ENCODE data around the gene CLTCL1. TPM values are rescaled to one million over a fixed set of nuclear protein-coding genes. Genes with fewer than 3 reads are reported as not detected.

CLTCL1 gene
- total and polyA plus RNA-seq, 9 of the 15 experiments (the other 6 are each of a cell fraction or from before 2014, with no cell fraction given): 1.1 to 11.7 (median 5.0) TPM

- ATAC-seq: peak; percentile 84
- DNase-seq (ENCODE audit: extremely low read depth in 1 of 4, low spot score in 3 of 4): peak; percentile 93 to 99 (median 95)
- peaks cover 8% of the 10 kb centered on the region for H3K9me1 ChIP-seq (ENCODE audit: control insufficient read depth, insufficient read depth, low read length)
- peaks cover 27 to 88% of the 10 kb centered on the region in 2 experiments for H3K4me1 ChIP-seq (replicated peaks in 1 of 2; ENCODE audit: control insufficient read depth in 2 of 2, insufficient read depth in 2 of 2, low read length in 2 of 2)
- H2AFZ ChIP-seq (ENCODE audit: low read depth, low read length): peak overlapping the region; percentile 90
- WGBS (ENCODE audit: insufficient coverage, low coverage, missing lambda C conversion rate): 32% methylated on average over 15 of the region's 15 CpGs
- POLR2A ChIA-PET: interaction anchor here (0.5 to 11.1 kb wide), 38 partner anchors 8 to 1064 kb away, joined by 3 to 191 read pairs (median 4); partner anchors contain the start of genes CDC45, CLTCL1, HIRA and UFD1
- BruUV-seq (replicated peaks): no TSS peak
- peaks cover 15 to 29% of the 10 kb centered on the region in 2 experiments; a peak in 4 of 5 replicates for H3K27me3 ChIP-seq (ENCODE audit: control insufficient read depth in 2 of 2, insufficient read depth in 2 of 2, low read length in 2 of 2)
- intact Hi-C loops (cut with micrococcal nuclease): loop anchor here (1.0 to 5.0 kb wide), 9 partner anchors 35 to 451 kb away; partner anchors contain the start of genes CDC45, ESS2, MRPL40 and UFD1
- peak overlapping the region; percentile 85 for H3K27ac ChIP-seq (ENCODE audit: extremely low read depth, low read depth, low read length)
- peak overlapping the region; percentile 76 for H3K4me3 ChIP-seq
- H3K9me3 ChIP-seq (replicated peaks; ENCODE audit: control insufficient read depth, insufficient read depth, low read depth, low read length): no peaks in the 10 kb centered on the region
- H3K36me3 ChIP-seq (ENCODE audit: control insufficient read depth, insufficient read depth, low read length): peaks cover 29% of the 10 kb centered on the region; the same call in 2 of the 3 replicates
- peak overlapping the region; percentile 80 to 96 for H3K9ac ChIP-seq (ENCODE audit: insufficient read depth in 1 of 2, low read depth in 2 of 2, low read length in 2 of 2)
- in situ Hi-C loops (cut with MboI): loop anchor here (5.0 kb wide), 1 partner anchor 448 kb away; no protein-coding TSS in a partner anchor
- peaks cover 17% of the 10 kb centered on the region; the same call in 1 of the 2 replicates for H4K20me1 ChIP-seq (replicated peaks; ENCODE audit: control insufficient read depth, insufficient read depth, low read length)
- CTCF ChIA-PET (ENCODE audit: low intra/inter-chr PET ratio): interaction anchor here (1.0 to 2.6 kb wide), 4 partner anchors 35 to 450 kb away, joined by 3 to 31 read pairs (median 10); partner anchors contain the start of gene ESS2
- H3K79me2 ChIP-seq (ENCODE audit: control insufficient read depth, insufficient read depth, low read length): peaks cover 38% of the 10 kb centered on the region
- H3K4me2 ChIP-seq (ENCODE audit: insufficient read depth, low read length): peak overlapping the region; percentile 90
- FAIRE-seq: peak; percentile 99
- no peak for TF ChIP-seq SRSF9 (IDR thresholded peaks at IDR 0.05; ENCODE audit: borderline replicate concordance, low read depth, low read length)
- TF ChIP-seq GTF2B (IDR thresholded peaks at IDR 0.05; ENCODE audit: extremely low read depth, insufficient read length): no peak
- TF ChIP-seq RUNX1 (IDR thresholded peaks at IDR 0.05; ENCODE audit: low read depth): no peak
- TF ChIP-seq ZNF639 (CRISPR knock-in tag; conservative IDR thresholded peaks at IDR 0.05 in 1 of 2, IDR thresholded peaks at IDR 0.05 in 1 of 2): no peak
- peak; percentile 50 for TF ChIP-seq MXD1 (CRISPR knock-in tag; IDR thresholded peaks at IDR 0.05; ENCODE audit: borderline replicate concordance, poor library complexity, severe bottlenecking)
- TF ChIP-seq ARNT (IDR thresholded peaks at IDR 0.05): no peak
- no peak for TF ChIP-seq NFE2L1 (tag; IDR thresholded peaks at IDR 0.05; ENCODE audit: borderline replicate concordance, low read depth)
- TF ChIP-seq E4F1 (CRISPR knock-in tag; IDR thresholded peaks at IDR 0.05; ENCODE audit: borderline replicate concordance): no peak
- TF ChIP-seq KLF1 (tag; IDR thresholded peaks at IDR 0.05): peak; percentile 15; the same call in 1 of the 2 replicates
- no peak; the same call in none of the 2 replicates for TF ChIP-seq JUND (IDR thresholded peaks at IDR 0.05; ENCODE audit: borderline replicate concordance, low read depth, low read length)
- no peak for TF ChIP-seq JUND (tag; IDR thresholded peaks at IDR 0.05; ENCODE audit: borderline replicate concordance, low read depth, low read length)
- no peak for TF ChIP-seq CC2D1A (IDR thresholded peaks at IDR 0.05)
- TF ChIP-seq U2AF1 (optimal IDR thresholded peaks at IDR 0.05; ENCODE audit: low read depth, low read length): no peak
- no peak for TF ChIP-seq MEF2D (tag; conservative IDR thresholded peaks at IDR 0.05; ENCODE audit: low read depth)
- no peak for TF ChIP-seq NFIC (IDR thresholded peaks at IDR 0.05)
- peak; percentile 54; the same call in 1 of the 2 replicates for TF ChIP-seq TCF7L2 (IDR thresholded peaks at IDR 0.05; ENCODE audit: low read depth, low read length)
Measured at GRCh38 chr22:19179497-19180048, 111.9 kb downstream of the CLTCL1 start.
